Measurements from ENCODE around the gene ALK.

The ALK gene

DNA sequence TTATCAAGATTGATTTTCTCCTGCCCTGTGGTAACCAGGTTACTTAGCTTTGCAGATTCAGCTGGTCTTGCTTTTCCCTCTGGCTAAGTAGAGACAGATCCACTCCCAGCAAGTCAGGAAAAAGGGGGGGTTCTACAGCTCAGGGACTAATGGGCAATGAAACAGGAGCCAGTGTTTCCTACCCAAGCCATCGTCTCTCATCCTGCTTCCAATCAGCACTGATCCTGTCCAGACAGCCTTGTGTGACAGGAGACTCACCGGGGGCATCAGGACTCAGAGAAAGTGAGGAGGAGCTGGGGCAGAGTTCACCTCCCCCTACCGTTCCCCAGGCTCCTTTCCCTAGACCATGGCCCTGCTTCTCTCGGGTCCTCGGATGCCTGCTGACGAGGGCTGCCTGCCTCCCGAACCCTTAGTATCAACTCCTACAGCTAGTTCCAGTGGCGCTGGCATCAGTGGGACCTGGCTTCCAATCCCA lies 307.6 kb downstream of the ALK start:
- TF ChIP-seq ZFX (IDR thresholded peaks at IDR 0.05; ENCODE audit: borderline replicate concordance) = no peak
- TF ChIP-seq, protein P1, sequence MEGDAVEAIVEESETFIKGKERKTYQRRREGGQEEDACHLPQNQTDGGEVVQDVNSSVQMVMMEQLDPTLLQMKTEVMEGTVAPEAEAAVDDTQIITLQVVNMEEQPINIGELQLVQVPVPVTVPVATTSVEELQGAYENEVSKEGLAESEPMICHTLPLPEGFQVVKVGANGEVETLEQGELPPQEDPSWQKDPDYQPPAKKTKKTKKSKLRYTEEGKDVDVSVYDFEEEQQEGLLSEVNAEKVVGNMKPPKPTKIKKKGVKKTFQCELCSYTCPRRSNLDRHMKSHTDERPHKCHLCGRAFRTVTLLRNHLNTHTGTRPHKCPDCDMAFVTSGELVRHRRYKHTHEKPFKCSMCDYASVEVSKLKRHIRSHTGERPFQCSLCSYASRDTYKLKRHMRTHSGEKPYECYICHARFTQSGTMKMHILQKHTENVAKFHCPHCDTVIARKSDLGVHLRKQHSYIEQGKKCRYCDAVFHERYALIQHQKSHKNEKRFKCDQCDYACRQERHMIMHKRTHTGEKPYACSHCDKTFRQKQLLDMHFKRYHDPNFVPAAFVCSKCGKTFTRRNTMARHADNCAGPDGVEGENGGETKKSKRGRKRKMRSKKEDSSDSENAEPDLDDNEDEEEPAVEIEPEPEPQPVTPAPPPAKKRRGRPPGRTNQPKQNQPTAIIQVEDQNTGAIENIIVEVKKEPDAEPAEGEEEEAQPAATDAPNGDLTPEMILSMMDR (IDR thresholded peaks at IDR 0.05) = no peak

DNA sequence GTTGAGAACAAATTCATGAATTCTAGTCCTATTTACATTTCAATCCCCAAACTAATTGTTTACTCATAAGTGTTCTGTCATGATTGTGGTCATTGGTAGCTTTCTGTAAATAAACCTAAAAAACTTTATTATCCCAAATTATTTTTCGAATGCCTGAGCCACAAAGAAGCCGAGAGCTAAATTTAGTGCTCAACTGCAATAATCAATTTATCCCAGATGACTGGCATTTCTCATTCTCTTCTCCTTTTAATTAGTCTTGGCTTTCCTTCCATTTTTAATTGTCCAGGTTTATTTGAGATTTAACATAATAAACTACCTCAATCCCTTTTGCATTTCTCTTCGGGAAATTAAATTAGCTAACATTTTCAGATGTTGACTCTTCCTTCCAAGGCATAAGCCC lies 308.3 kb downstream of the ALK start:
- no peak overlapping the region for H3K27ac ChIP-seq

More for the DNA sequence above, 307.6 kb downstream of the ALK start:
- no peak overlapping the region for H3K27ac ChIP-seq

DNA sequence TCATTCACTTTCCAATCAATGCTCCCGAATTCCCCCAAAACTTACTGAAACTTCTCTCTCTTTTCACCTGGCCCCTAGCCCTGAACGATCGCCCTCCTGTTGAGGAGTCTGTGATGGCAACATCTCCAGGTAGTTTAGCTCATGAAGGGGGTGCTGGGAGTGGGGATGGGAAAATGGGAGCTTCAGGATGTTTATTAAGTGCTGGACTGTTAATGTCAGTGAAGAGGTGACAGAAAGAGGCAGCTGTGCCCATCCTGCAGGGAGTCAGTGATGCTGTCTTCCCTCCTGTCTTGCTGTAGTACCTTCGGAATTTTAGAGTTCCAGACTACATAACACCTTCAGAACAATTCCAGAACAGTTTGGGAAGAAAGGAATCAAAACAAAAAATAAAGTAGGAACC lies 308.8 kb downstream of the ALK start:
- H3K27ac ChIP-seq = no peak overlapping the region
- TF ChIP-seq ZFX (IDR thresholded peaks at IDR 0.05; ENCODE audit: borderline replicate concordance) = no peak
- TF ChIP-seq, protein P1 (IDR thresholded peaks at IDR 0.05) = no peak

More for the DNA sequence above, 308.3 kb downstream of the ALK start:
- TF ChIP-seq ZFX (IDR thresholded peaks at IDR 0.05; ENCODE audit: borderline replicate concordance) = no peak
- TF ChIP-seq, protein P1 (IDR thresholded peaks at IDR 0.05) = no peak

DNA sequence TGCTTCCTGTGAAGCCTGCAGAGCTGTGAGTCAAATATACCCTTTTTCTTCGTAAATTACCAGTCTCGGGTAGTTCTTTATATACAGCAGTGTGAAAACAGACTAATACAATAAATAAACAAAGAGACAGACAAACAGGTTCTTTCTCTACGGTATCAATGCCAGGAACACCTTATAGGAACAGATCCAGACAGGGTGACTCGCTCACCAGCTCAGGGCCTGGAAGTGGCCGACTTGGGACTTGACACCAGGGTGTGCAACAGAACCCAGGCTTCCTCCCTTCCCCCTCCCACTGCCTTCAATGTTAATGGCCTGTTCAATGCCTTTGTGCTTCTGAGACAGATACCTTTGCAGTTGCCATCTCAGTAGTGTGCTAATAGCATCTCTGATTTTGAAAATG lies 309.5 kb downstream of the ALK start:
- H3K27ac ChIP-seq = no peak overlapping the region; the same call in 1 of the 2 replicates
- TF ChIP-seq, protein P1 (IDR thresholded peaks at IDR 0.05) = no peak
- no peak for TF ChIP-seq ZFX (IDR thresholded peaks at IDR 0.05; ENCODE audit: borderline replicate concordance)

DNA sequence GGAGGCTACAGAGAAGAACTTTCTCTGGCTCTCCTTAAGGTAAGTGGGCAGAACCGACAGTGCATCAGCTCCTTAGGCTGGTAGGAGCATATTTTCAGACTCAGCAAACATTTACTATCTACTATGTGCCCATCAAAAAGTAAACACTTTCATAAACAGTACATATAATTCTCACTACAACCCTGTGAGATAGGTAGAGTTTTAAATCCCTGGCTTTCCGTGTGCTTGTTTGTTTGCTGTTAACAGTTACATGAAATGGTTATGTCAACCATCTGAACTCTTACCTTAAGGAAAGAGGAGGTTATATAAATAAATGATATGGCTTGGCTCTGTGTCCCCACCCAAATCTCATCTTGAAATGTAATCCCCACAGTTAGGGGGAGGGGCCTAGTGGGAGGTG lies 310.1 kb downstream of the ALK start:
- no peak overlapping the region; the same call in 1 of the 2 replicates for H3K27ac ChIP-seq
- no peak for TF ChIP-seq ZFX (IDR thresholded peaks at IDR 0.05; ENCODE audit: borderline replicate concordance)
- TF ChIP-seq, protein P1 (IDR thresholded peaks at IDR 0.05) = no peak

DNA sequence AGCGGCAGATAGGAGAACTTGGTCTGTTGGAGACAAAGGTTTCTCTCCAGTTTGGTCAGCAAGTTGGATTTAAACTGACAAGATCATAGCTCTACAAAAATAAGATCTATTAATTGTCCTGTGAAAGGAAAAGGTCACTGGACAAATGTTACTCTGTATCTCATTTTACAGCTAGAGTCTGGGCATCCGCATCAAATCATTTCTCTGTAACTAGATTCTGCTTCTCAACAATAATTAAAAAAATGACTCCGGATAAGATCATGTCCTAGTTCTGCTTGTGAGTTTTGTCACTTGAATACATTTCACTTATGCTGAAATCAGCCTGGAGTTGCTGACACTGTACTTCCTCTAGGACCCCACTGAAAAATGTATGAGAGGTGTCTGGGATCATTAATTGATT lies 310.8 kb downstream of the ALK start:
- TF ChIP-seq, protein P1 (IDR thresholded peaks at IDR 0.05) = no peak
- TF ChIP-seq ZFX (IDR thresholded peaks at IDR 0.05; ENCODE audit: borderline replicate concordance) = no peak
- no peak overlapping the region for H3K27ac ChIP-seq

DNA sequence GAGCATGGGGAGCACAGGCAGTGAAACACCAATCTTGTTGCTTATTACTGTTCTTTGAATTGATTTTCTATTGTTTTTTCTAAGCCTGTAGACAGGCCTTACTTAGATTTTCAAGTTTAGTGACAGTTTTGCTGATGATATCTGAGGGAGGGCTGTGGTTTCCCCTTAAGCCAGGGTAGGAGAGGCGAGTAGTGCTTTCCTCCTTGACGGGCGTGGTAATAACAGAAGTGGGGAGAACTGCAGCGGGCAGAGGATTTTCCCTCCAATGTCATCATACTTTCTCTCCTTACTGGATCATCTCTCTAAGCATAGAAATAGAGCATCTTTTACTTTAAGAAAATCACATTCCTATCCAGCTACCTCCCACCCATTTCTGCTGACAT lies 314.4 kb downstream of the ALK start:
- no peak overlapping the region for H3K27ac ChIP-seq
- TF ChIP-seq, protein P1 (IDR thresholded peaks at IDR 0.05) = no peak
- TF ChIP-seq ZFX (IDR thresholded peaks at IDR 0.05; ENCODE audit: borderline replicate concordance) = no peak

Measured in 22Rv1 (cell line).